Hepatocyte (in vitro differentiated cells): ENCODE results near the gene CADPS2.

Experiments used
- EZH2 ChIP-seq: fragments of 200-600 bp; sonication (generic); IDR thresholded peaks from 2 replicates; pipeline ENCODE4 v1.6.1; 2016; ENCODE audit warnings: antibody characterized with exemption, mild to moderate bottlenecking, borderline replicate concordance
- EZH2phosphoT487 ChIP-seq: fragments of 200-600 bp; sonication (generic); IDR thresholded peaks from one replicate; pipeline ENCODE4 v1.6.1; 2018; ENCODE audit warnings: antibody characterized with exemption, mild to moderate bottlenecking, low read depth, moderate library complexity; ENCODE audit not compliant: unreplicated experiment, severe bottlenecking
- TF ChIP-seq, protein P1 (sequence below): fragments of 200-600 bp; sonication (generic); IDR thresholded peaks from 2 replicates; pipeline ENCODE4 v1.5.1; 2016; ENCODE audit warnings: antibody characterized with exemption, mild to moderate bottlenecking; ENCODE audit not compliant: poor library complexity

- TF ChIP-seq, protein P1, sequence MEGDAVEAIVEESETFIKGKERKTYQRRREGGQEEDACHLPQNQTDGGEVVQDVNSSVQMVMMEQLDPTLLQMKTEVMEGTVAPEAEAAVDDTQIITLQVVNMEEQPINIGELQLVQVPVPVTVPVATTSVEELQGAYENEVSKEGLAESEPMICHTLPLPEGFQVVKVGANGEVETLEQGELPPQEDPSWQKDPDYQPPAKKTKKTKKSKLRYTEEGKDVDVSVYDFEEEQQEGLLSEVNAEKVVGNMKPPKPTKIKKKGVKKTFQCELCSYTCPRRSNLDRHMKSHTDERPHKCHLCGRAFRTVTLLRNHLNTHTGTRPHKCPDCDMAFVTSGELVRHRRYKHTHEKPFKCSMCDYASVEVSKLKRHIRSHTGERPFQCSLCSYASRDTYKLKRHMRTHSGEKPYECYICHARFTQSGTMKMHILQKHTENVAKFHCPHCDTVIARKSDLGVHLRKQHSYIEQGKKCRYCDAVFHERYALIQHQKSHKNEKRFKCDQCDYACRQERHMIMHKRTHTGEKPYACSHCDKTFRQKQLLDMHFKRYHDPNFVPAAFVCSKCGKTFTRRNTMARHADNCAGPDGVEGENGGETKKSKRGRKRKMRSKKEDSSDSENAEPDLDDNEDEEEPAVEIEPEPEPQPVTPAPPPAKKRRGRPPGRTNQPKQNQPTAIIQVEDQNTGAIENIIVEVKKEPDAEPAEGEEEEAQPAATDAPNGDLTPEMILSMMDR, result no peak
- TF ChIP-seq EZH2phosphoT487 (no peak), EZH2 (no peak)
Observed at GRCh38 chr7:122727759-122728158, 158.5 kb downstream of the CADPS2 start.
